Measurements from ENCODE around the gene S100P.

The S100P gene

GRCh38 chr4:6703786-6704185 lies 10.1 kb downstream of the S100P start:
- no peak for TF ChIP-seq CTCF (conservative IDR thresholded peaks at IDR 0.05)
- H3K27ac ChIP-seq, result peak overlapping the region; percentile 29; the same call in 1 of the 2 replicates

GRCh38 chr4:6705646-6706045 lies 12.0 kb downstream of the S100P start:
- TF ChIP-seq CTCF (conservative IDR thresholded peaks at IDR 0.05), result no peak
- no peak overlapping the region for H3K27ac ChIP-seq

- H3K27ac ChIP-seq, result no peak overlapping the region
- no peak for TF ChIP-seq CTCF (conservative IDR thresholded peaks at IDR 0.05)
Observed at GRCh38 chr4:6706173-6706572, 12.5 kb downstream of the S100P start.

- H3K27ac ChIP-seq, result peak within 1 kb of the TSS; percentile 93
- TF ChIP-seq CTCF (conservative IDR thresholded peaks at IDR 0.05), result no peak
Observed at GRCh38 chr4:6709230-6710114, 15.8 kb downstream of the S100P start, which contains the start of gene MRFAP1L1. MRFAP1L1 (minus strand) TSS chr4:6709865; CDS start chr4:6709629, 236 bp downstream.

GRCh38 chr4:6710282-6710681 lies 16.6 kb downstream of the S100P start:
- peak overlapping the region; percentile 93 for H3K27ac ChIP-seq
- TF ChIP-seq CTCF (conservative IDR thresholded peaks at IDR 0.05), result no peak

- TF ChIP-seq CTCF (conservative IDR thresholded peaks at IDR 0.05), result no peak
- peak overlapping the region; percentile 93; the same call in 1 of the 2 replicates for H3K27ac ChIP-seq
Observed at GRCh38 chr4:6710996-6711395, 17.3 kb downstream of the S100P start.

- TF ChIP-seq CTCF (conservative IDR thresholded peaks at IDR 0.05), result no peak
- peak overlapping the region; percentile 90 for H3K27ac ChIP-seq
Observed at GRCh38 chr4:6714954-6715353, 21.3 kb downstream of the S100P start.

All from VCaP (cell line).